Measurements from ENCODE around the gene PPFIBP1.
"Not testable (repeated sequence)": the region's sequence is repeated elsewhere in the genome, so short reads cannot be mapped to it uniquely, and the experiment has no call there.

Gene PPFIBP1

GRCh38 chr12:27592548-27592947 is 68.5 kb downstream of the PPFIBP1 start:
- no peak for DNase-seq (ENCODE audit: low read depth)

GRCh38 chr12:27593266-27593665 is 69.3 kb downstream of the PPFIBP1 start:
- no peak for DNase-seq (ENCODE audit: low read depth)

- DNase-seq (ENCODE audit: low read depth): peak; percentile 93
Observed at GRCh38 chr12:27595231-27595642, 71.2 kb downstream of the PPFIBP1 start.

GRCh38 chr12:27598866-27599265 is 74.9 kb downstream of the PPFIBP1 start:
- not testable (repeated sequence) for DNase-seq (ENCODE audit: low read depth)

- DNase-seq (ENCODE audit: low read depth): not testable (repeated sequence)
Observed at GRCh38 chr12:27601056-27601828, 77.2 kb downstream of the PPFIBP1 start.

- DNase-seq (ENCODE audit: low read depth): no peak
Observed at GRCh38 chr12:27602516-27602915, 78.5 kb downstream of the PPFIBP1 start.

- DNase-seq (ENCODE audit: low read depth): no peak
Observed at GRCh38 chr12:27604431-27604830, 80.4 kb downstream of the PPFIBP1 start.

GRCh38 chr12:27606986-27607385 is 83.0 kb downstream of the PPFIBP1 start:
- no peak for DNase-seq (ENCODE audit: low read depth)

- DNase-seq (ENCODE audit: low read depth): no peak
Observed at GRCh38 chr12:27607591-27607990, 83.6 kb downstream of the PPFIBP1 start.

- no peak for DNase-seq (ENCODE audit: low read depth)
Observed at GRCh38 chr12:27608890-27609289, 84.9 kb downstream of the PPFIBP1 start.

GRCh38 chr12:27610374-27610773 is 86.4 kb downstream of the PPFIBP1 start:
- DNase-seq (ENCODE audit: low read depth): no peak

- DNase-seq (ENCODE audit: low read depth): no peak
Observed at GRCh38 chr12:27614386-27614785, 90.4 kb downstream of the PPFIBP1 start.

GRCh38 chr12:27614866-27615265 is 90.9 kb downstream of the PPFIBP1 start:
- no peak for DNase-seq (ENCODE audit: low read depth)

- no peak for DNase-seq (ENCODE audit: low read depth)
Observed at GRCh38 chr12:27615331-27615891, 91.4 kb downstream of the PPFIBP1 start.

- no peak for DNase-seq (ENCODE audit: low read depth)
Observed at GRCh38 chr12:27616356-27617142, 92.5 kb downstream of the PPFIBP1 start.

GRCh38 chr12:27618836-27619235 is 94.8 kb downstream of the PPFIBP1 start:
- DNase-seq (ENCODE audit: low read depth): no peak

- peak; percentile 75 for DNase-seq (ENCODE audit: low read depth)
Observed at GRCh38 chr12:27619308-27619707, 95.3 kb downstream of the PPFIBP1 start.

GRCh38 chr12:27620121-27620520 is 96.1 kb downstream of the PPFIBP1 start:
- DNase-seq (ENCODE audit: low read depth): no peak

- no peak for DNase-seq (ENCODE audit: low read depth)
Observed at GRCh38 chr12:27622436-27623195, 98.6 kb downstream of the PPFIBP1 start.

GRCh38 chr12:27623645-27624044 is 99.6 kb downstream of the PPFIBP1 start:
- no peak for DNase-seq (ENCODE audit: low read depth)

- DNase-seq (ENCODE audit: low read depth): no peak
Observed at GRCh38 chr12:27624586-27624985, 100.6 kb downstream of the PPFIBP1 start.
